Activated CD8-positive, alpha-beta T cell treated with anti-CD3 and anti-CD28 coated beads for 36 hours (primary cell): Measurements from ENCODE around the gene PROKR2. TPM values are rescaled to one million over a fixed set of nuclear protein-coding genes. Genes with fewer than 3 reads are reported as not detected.

ENCODE experiments used
- ATAC-seq: fragments of 200-7000 bp; cut with Tn5 transposase; one replicate; pipeline ENCODE4 v1.10.0; 2021; ENCODE audit warnings: mild to moderate bottlenecking, moderate library complexity
- CTCF ChIA-PET: fragments of 350-600 bp; sonication (Branson Sonifier 250); formaldehyde crosslinking; loops from one replicate; lab custom pipeline; 2021; ENCODE audit warnings: antibody characterized with exemption; lab: Charles Lee
- POLR2A ChIA-PET: fragments of 350-600 bp; sonication (Branson Sonifier 250); formaldehyde crosslinking; loops from one replicate; lab custom pipeline; 2021; ENCODE audit warnings: antibody characterized with exemption; lab: Charles Lee
- DNase-seq: peaks from one replicate; pipeline ENCODE4 v3.0.0-alpha.2; 2020
- H3K27ac Mint-ChIP-seq: one replicate; pipeline ENCODE4 v1.8.0; 2021; ENCODE audit warnings: mild to moderate bottlenecking, mixed read lengths
- H3K27me3 Mint-ChIP-seq: one replicate; pipeline ENCODE4 v1.8.0; 2021; ENCODE audit warnings: mixed read lengths
- H3K36me3 Mint-ChIP-seq: one replicate; pipeline ENCODE4 v1.8.0; 2021; ENCODE audit warnings: low read depth, mixed read lengths
- H3K4me1 Mint-ChIP-seq: one replicate; pipeline ENCODE4 v1.8.0; 2021; ENCODE audit warnings: low read depth, mixed read lengths
- H3K4me3 Mint-ChIP-seq: one replicate; pipeline ENCODE4 v1.8.0; 2021; ENCODE audit warnings: mild to moderate bottlenecking, moderate library complexity, mixed read lengths
- H3K9me3 Mint-ChIP-seq: one replicate; pipeline ENCODE4 v1.8.0; 2021; ENCODE audit warnings: mixed read lengths
- CTCF ChIP-seq: fragments of 200-600 bp; IDR thresholded peaks from one replicate; pipeline ENCODE4 v1.8.0; 2022; ENCODE audit warnings: antibody characterized with exemption, mild to moderate bottlenecking
- intact Hi-C: fragments of 100-400 bp; cut with micrococcal nuclease; formaldehyde crosslinking; loops from one replicate; pipeline ENCODE4 v1.10.0; 2022
- total RNA-seq, 2 experiments: library from RNA; stranded (reverse); gene quantifications; one replicate each; pipeline ENCODE4 v1.2.3, GENCODE V29; 2021

Gene PROKR2
- total RNA-seq, 2 experiments from 2014 or later: not detected

- H3K4me1 Mint-ChIP-seq: peaks cover 11% of the 10 kb centered on the region
- no peak overlapping the region for H3K4me3 Mint-ChIP-seq
- H3K9me3 Mint-ChIP-seq: no peaks in the 10 kb centered on the region
- TF ChIP-seq CTCF: no peak
- peaks cover 13% of the 10 kb centered on the region for H3K27me3 Mint-ChIP-seq
- intact Hi-C loops: no loop called here
- H3K36me3 Mint-ChIP-seq: no peaks in the 10 kb centered on the region
- H3K27ac Mint-ChIP-seq: no peak overlapping the region
- CTCF ChIA-PET: no interaction called here
- POLR2A ChIA-PET: no interaction called here
- ATAC-seq: no peak
- DNase-seq: no peak
Measured at GRCh38 chr20:5349448-5349847, 32.7 kb upstream of the PROKR2 start.

- ATAC-seq (no peak), DNase-seq (no peak)
- intact Hi-C loops: no loop called here
- no peak overlapping the region for H3K4me3 Mint-ChIP-seq
- ChIA-PET POLR2A (no interaction called here), CTCF (no interaction called here)
- no peak for TF ChIP-seq CTCF
- no peaks in the 10 kb centered on the region for H3K36me3 Mint-ChIP-seq
- no peak overlapping the region for H3K27ac Mint-ChIP-seq
- peaks cover 18% of the 10 kb centered on the region for H3K27me3 Mint-ChIP-seq
- H3K9me3 Mint-ChIP-seq: no peaks in the 10 kb centered on the region
- no peaks in the 10 kb centered on the region for H3K4me1 Mint-ChIP-seq
Measured at GRCh38 chr20:5342021-5342420, 25.3 kb upstream of the PROKR2 start.

GRCh38 chr20:5331340-5331739, 14.6 kb upstream of the PROKR2 start:
- Mint-ChIP-seq H3K4me1 (no peaks in the 10 kb centered on the region), H3K27me3 (peaks cover 17% of the 10 kb centered on the region), H3K36me3 (no peaks in the 10 kb centered on the region), H3K4me3 (no peak overlapping the region), H3K27ac (no peak overlapping the region), H3K9me3 (no peaks in the 10 kb centered on the region)
- ATAC-seq (no peak), DNase-seq (no peak)
- intact Hi-C loops: no loop called here
- no peak for TF ChIP-seq CTCF
- POLR2A ChIA-PET: no interaction called here
- CTCF ChIA-PET: interaction anchor here (0.6 kb wide), 1 partner anchor 117 kb away, joined by 3 read pairs; no protein-coding TSS in a partner anchor

GRCh38 chr20:5328268-5328667, 11.5 kb upstream of the PROKR2 start:
- Mint-ChIP-seq H3K4me1 (no peaks in the 10 kb centered on the region), H3K36me3 (no peaks in the 10 kb centered on the region), H3K27ac (no peak overlapping the region), H3K9me3 (no peaks in the 10 kb centered on the region), H3K27me3 (peaks cover 15% of the 10 kb centered on the region), H3K4me3 (no peak overlapping the region)
- no peak for ATAC-seq
- no peak for DNase-seq
- POLR2A ChIA-PET: no interaction called here
- no peak for TF ChIP-seq CTCF
- CTCF ChIA-PET: no interaction called here
- intact Hi-C loops: no loop called here

- no peak overlapping the region for H3K27ac Mint-ChIP-seq
- CTCF ChIA-PET: no interaction called here
- POLR2A ChIA-PET: no interaction called here
- H3K4me3 Mint-ChIP-seq: no peak overlapping the region
- H3K9me3 Mint-ChIP-seq: no peaks in the 10 kb centered on the region
- intact Hi-C loops: no loop called here
- no peak for TF ChIP-seq CTCF
- no peak for ATAC-seq
- no peak for DNase-seq
- no peaks in the 10 kb centered on the region for H3K36me3 Mint-ChIP-seq
- H3K4me1 Mint-ChIP-seq: no peaks in the 10 kb centered on the region
- peaks cover 17% of the 10 kb centered on the region for H3K27me3 Mint-ChIP-seq
Measured at GRCh38 chr20:5327356-5327755, 10.6 kb upstream of the PROKR2 start.
